Duodenal mucosa (tissue), 2 donors: Measurements from ENCODE around the gene C2CD2.
"Not testable (repeated sequence)": the region's sequence is repeated elsewhere in the genome, so short reads cannot be mapped to it uniquely, and the experiment has no call there.

ENCODE experiments used
- H3K27ac ChIP-seq: one replicate; pipeline ENCODE4 v1.7.0; 2013; ENCODE audit warnings: low read depth, low read length
- H3K27me3 ChIP-seq, 2 donors: one replicate each; pipeline ENCODE4 v1.7.0; 2013; ENCODE audit warnings: low read length in 2 of 2, control low read depth in 1 of 2; ENCODE audit not compliant: insufficient read depth in 2 of 2, control insufficient read depth in 1 of 2
- H3K36me3 ChIP-seq, 2 donors: one replicate each; pipeline ENCODE4 v1.7.0; 2013; ENCODE audit warnings: low read length in 2 of 2, control low read depth in 1 of 2; ENCODE audit not compliant: insufficient read depth in 2 of 2, control insufficient read depth in 1 of 2
- H3K4me1 ChIP-seq, 2 donors: one replicate each; pipeline ENCODE4 v1.7.0; 2013; ENCODE audit warnings: low read length in 2 of 2, control low read depth in 1 of 2; ENCODE audit not compliant: insufficient read depth in 2 of 2, control insufficient read depth in 1 of 2
- H3K4me3 ChIP-seq, 2 donors: one replicate each; pipeline ENCODE4 v1.7.0; 2013; ENCODE audit warnings: low read length in 2 of 2, low read depth in 1 of 2
- H3K9ac ChIP-seq, 2 donors: one replicate each; pipeline ENCODE4 v1.7.0; 2013; ENCODE audit warnings: low read length in 2 of 2, low read depth in 1 of 2
- H3K9me3 ChIP-seq, 2 donors: one replicate each; pipeline ENCODE4 v1.7.0; 2013; ENCODE audit warnings: low read length in 2 of 2, control low read depth in 1 of 2; ENCODE audit not compliant: control insufficient read depth in 1 of 2

The C2CD2 gene

GRCh38 chr21:41953831-41954653 lies at the start of gene C2CD2:
TSS of gene C2CD2 (minus strand) at chr21:41954018. CDS start at chr21:41953648, 370 bp downstream.
- H3K4me1 ChIP-seq: peaks cover 20 to 24% of the 10 kb centered on the region in 2 donors
- no peaks in the 10 kb centered on the region for H3K27me3 ChIP-seq
- H3K4me3 ChIP-seq: peak within 1 kb of the TSS; percentile 64 to 73
- no peaks in the 10 kb centered on the region for H3K9me3 ChIP-seq
- H3K27ac ChIP-seq: no peak within 1 kb of the TSS
- peak within 1 kb of the TSS; percentile 60 for H3K9ac ChIP-seq
- no peaks in the 10 kb centered on the region for H3K36me3 ChIP-seq

GRCh38 chr21:42003051-42003461 lies 49.2 kb upstream of the C2CD2 start:
- H3K4me1 ChIP-seq: no peaks in the 10 kb centered on the region
- H3K27me3 ChIP-seq: no peaks in the 10 kb centered on the region
- no peaks in the 10 kb centered on the region for H3K9me3 ChIP-seq
- peaks cover 9 to 12% of the 10 kb centered on the region in 2 donors for H3K36me3 ChIP-seq
- H3K27ac ChIP-seq: no peak overlapping the region
- H3K9ac ChIP-seq: no peak overlapping the region
- H3K4me3 ChIP-seq: no peak overlapping the region

- peaks cover 9 to 12% of the 10 kb centered on the region in 2 donors for H3K36me3 ChIP-seq
- H3K9ac ChIP-seq: no peak overlapping the region
- H3K9me3 ChIP-seq: no peaks in the 10 kb centered on the region
- no peaks in the 10 kb centered on the region for H3K4me1 ChIP-seq
- H3K4me3 ChIP-seq: no peak overlapping the region
- no peak overlapping the region for H3K27ac ChIP-seq
- H3K27me3 ChIP-seq: no peaks in the 10 kb centered on the region
Observed at GRCh38 chr21:42002421-42002958, 48.7 kb upstream of the C2CD2 start.

GRCh38 chr21:42001781-42002180 lies 48.0 kb upstream of the C2CD2 start:
- H3K9me3 ChIP-seq: no peaks in the 10 kb centered on the region
- H3K4me1 ChIP-seq: no peaks in the 10 kb centered on the region
- no peaks in the 10 kb centered on the region for H3K27me3 ChIP-seq
- no peak overlapping the region for H3K4me3 ChIP-seq
- H3K27ac ChIP-seq: no peak overlapping the region
- no peak overlapping the region for H3K9ac ChIP-seq
- peaks cover 9 to 12% of the 10 kb centered on the region in 2 donors for H3K36me3 ChIP-seq

- no peak overlapping the region for H3K9ac ChIP-seq
- no peaks in the 10 kb centered on the region for H3K9me3 ChIP-seq
- H3K27me3 ChIP-seq: no peaks in the 10 kb centered on the region
- H3K4me3 ChIP-seq: no peak overlapping the region
- H3K4me1 ChIP-seq: no peaks in the 10 kb centered on the region
- H3K36me3 ChIP-seq: peaks cover 9 to 14% of the 10 kb centered on the region in 2 donors
- no peak overlapping the region for H3K27ac ChIP-seq
Observed at GRCh38 chr21:42000908-42001307, 47.1 kb upstream of the C2CD2 start.

GRCh38 chr21:41997657-41998056 lies 43.8 kb upstream of the C2CD2 start:
- H3K27me3 ChIP-seq: no peaks in the 10 kb centered on the region
- H3K9me3 ChIP-seq: no peaks in the 10 kb centered on the region
- no peaks in the 10 kb centered on the region for H3K4me1 ChIP-seq
- H3K36me3 ChIP-seq: peaks cover 9 to 32% of the 10 kb centered on the region in 2 donors
- no peak overlapping the region for H3K9ac ChIP-seq
- no peak overlapping the region for H3K27ac ChIP-seq
- H3K4me3 ChIP-seq: no peak overlapping the region

- Histone ChIP-seq H3K4me3 (no peak overlapping the region), H3K4me1 (no peaks in the 10 kb centered on the region), H3K9me3 (no peaks in the 10 kb centered on the region), H3K27ac (no peak overlapping the region), H3K36me3 (peaks cover 15 to 39% of the 10 kb centered on the region in 2 donors), H3K27me3 (no peaks in the 10 kb centered on the region), H3K9ac (no peak overlapping the region)
Observed at GRCh38 chr21:41995577-41995976, 41.8 kb upstream of the C2CD2 start.

- not testable (repeated sequence) for H3K27ac ChIP-seq, H3K9ac ChIP-seq, H3K4me1 ChIP-seq, H3K9me3 ChIP-seq, H3K27me3 ChIP-seq, H3K4me3 ChIP-seq
- peaks cover 15 to 39% of the 10 kb centered on the region in 2 donors for H3K36me3 ChIP-seq
Observed at GRCh38 chr21:41994613-41995012, 40.8 kb upstream of the C2CD2 start.

- Histone ChIP-seq H3K9me3 (no peaks in the 10 kb centered on the region), H3K36me3 (peaks cover 15 to 39% of the 10 kb centered on the region in 2 donors), H3K4me1 (no peaks in the 10 kb centered on the region), H3K4me3 (no peak overlapping the region), H3K9ac (no peak overlapping the region), H3K27ac (no peak overlapping the region), H3K27me3 (no peaks in the 10 kb centered on the region)
Observed at GRCh38 chr21:41993744-41994143, 39.9 kb upstream of the C2CD2 start.

GRCh38 chr21:41992576-41992975 lies 38.8 kb upstream of the C2CD2 start:
- no peak overlapping the region for H3K4me3 ChIP-seq
- no peaks in the 10 kb centered on the region for H3K4me1 ChIP-seq
- H3K27ac ChIP-seq: no peak overlapping the region
- H3K36me3 ChIP-seq: peaks cover 15 to 39% of the 10 kb centered on the region in 2 donors
- no peaks in the 10 kb centered on the region for H3K27me3 ChIP-seq
- H3K9me3 ChIP-seq: no peaks in the 10 kb centered on the region
- no peak overlapping the region for H3K9ac ChIP-seq
